NCI-H2029 treated with DMSO at 0.1 percent for 48 hours (cell line): ENCODE results near the gene CNIH1.
A peak's percentile ranks its signal among the peaks of the same experiment; 100 is the strongest.

Experiments
- DNase-seq: peaks from one replicate; lab custom pipeline; 2025; lab: John Stamatoyannopoulos, UW

CNIH1 gene

DNA sequence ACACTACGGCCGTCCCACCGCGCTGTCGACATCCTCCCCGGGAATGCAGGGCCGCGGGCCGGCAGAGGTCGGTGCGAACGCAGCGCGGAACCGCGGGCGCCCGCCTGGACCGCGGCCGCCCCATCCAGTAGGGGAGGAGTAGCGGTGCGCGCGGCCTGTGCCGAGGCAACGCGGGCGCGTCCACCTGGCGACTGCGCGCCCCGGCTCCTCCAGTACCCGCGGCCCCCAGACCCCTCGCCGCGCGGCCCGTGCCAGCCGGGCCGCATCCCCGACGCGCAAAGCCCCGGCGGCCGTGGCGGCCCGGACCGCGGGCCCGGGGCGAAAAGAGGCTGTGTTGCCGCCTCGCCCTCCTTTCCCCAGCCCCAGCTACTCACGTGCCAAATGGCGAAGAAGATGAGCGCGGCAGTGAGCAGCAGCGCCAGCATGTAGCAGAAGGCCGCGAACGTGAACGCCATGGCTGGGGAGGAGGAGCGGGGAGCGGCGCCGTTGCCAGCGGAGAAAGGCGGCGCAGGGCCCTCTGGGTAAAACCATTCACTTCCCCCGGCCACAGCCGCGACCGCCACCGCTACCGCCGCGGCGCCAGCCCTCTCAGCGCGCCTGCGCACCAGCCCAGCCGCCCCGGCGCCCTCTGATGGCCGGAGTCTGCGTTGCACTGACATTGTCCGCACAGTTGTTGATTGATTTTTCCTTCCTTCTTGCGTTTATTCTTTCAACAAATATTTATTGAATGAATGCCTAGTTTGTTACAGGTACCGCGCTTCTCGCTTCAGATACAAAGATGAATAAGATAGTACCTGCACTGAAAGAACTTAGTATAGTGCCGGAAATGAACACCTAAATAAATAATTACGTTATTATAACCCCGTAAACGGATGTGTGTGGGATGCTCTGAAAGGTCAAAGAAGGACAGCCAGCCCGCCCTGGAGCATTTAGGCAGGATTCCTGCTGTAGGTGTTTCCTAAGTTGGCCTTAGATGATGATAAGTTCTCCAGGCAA lies at the start of gene CNIH1:
TSS of gene CNIH1 (minus strand) at position 502 of the 996 bp plus-strand sequence. CDS start at position 455, 47 bp downstream.
- peak; percentile 89 for DNase-seq

DNA sequence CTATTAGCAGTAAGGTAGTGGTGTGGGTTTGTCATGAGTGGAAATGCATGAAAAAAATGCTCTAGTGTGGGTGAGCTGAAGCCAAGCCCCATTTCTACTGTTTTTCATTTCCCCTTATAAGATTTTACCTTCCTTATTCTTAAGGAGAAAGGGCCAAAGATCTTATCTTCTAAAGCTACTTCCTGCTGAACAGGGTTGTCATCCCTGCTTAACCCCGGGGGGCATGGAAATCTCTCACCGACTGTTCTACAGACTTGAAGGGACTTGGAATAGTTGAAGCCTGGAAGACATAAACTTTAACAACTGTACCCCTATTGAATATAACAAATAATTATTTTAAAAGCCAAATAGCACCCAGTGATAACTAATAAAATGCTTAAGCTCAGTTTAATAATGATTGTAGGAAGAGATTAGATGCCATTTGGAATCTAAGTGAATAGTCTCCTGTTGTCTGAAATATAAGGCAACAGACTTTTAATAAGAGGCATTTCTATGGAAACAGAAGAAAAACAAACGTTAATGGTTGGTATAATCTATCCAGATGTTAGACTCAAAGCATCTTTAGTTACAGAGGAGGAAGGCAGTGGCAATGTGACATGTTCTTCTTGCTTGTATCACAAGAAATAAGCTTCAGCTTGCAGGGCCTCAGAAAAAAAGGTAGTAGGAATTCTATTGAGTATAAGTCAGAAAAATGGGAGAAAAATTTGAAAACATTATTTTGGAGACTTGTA lies 49.4 kb upstream of the CNIH1 start:
- DNase-seq = no peak

DNA sequence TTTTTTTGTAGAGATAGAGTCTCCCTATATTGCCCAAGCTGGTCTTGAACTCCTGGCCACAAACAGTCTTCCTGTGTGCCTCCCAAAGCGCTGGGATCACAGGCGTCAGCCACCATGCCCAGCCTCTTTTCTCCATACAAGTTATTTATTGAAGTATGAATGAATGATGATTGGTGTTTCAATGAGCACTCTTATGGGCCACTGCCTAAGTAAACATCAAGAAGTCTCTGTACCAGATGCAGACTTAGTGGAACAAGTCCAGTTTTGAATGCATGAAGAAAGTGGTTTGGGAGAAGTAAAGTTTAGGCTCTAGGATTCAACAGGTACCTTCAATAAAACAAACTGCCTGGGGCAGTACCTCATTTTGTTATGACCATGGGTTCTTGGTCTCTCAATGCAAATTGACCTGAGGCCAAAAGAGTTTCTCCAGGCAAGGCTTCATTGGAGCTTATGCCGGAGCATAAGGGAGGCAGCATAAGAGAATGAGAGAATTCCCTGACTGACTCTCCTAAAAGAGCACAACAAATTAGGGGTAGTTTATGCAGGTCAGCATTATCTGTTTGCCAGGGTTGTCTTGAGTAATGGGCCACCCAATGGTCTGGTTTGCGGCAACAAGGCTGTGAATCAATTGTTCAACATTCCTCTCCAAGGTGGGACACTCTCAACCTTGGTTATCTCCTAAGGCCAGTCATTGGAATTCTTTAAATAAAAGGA lies 48.7 kb upstream of the CNIH1 start:
- no peak for DNase-seq

DNA sequence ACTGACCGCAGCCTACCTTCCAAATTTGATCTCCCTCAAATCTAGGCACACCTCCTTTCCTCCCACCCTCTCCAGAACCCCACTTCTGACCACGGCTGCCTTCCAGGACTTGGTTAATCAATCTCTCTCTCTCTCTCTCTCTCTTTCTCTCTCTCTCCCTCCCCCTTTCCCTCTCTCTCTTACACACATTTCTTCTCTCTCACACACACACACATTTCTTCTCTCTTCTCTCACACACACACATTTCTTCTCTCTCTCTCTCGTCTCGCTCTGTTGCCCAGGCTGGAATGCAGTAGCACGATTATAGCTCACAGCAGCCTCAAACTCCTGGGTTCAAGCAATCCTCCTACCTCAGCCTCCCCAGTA lies 48.1 kb upstream of the CNIH1 start:
- DNase-seq = no peak

DNA sequence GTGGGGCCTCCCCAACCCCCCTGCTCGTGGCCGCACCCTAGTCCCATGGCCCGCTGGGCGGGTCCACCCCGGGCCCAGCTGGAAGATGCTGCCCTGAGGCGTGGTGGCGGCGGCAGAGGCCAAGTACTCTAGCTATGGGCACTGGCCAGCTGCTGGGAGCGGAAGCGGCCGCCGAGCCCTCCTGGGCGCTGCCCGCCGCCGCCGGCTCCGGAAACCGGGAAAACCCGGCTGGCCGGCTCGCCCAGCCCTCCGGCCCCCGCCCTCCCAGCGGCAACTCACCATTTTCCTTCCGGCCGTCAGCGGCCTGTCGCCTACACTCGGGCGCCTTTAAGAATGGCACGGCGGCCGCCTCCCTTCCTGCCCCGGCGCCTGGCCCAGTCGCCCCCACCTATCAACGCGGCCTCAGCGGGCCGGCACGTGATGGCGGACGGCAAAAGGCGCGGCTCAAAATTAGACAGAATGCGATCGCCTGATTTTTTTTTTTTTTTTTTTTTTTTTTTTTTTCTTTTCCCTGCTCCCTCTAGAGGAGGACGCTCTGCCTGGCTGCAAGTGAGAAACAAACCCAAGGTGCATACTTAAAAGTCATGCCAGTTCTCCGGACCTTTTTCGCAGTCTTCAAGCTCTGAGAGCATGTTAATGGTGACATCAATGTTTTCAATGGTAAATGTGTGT lies 47.6 kb upstream of the CNIH1 start, which contains the start of gene GMFB:
TSS of gene GMFB (minus strand) at position 335 of the 672 bp plus-strand sequence. CDS start at position 282, 53 bp downstream.
- peak; percentile 73 for DNase-seq

DNA sequence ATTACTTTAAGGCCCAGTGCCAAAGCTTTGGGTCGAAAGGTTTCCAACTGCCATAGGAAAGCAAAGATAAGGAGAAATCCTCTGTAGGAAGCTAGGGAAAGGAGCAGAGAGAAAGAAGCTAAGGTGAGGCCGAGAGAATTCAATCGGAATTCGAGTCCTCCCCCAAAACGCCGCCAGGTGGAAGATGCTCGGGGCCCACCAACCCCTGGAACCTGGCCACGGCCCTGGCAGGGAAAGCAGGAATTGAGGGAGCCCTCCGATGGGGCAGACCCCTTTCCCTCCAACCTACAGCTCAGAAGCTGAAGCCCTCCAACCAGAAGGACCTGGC lies 47.1 kb upstream of the CNIH1 start:
- no peak for DNase-seq

DNA sequence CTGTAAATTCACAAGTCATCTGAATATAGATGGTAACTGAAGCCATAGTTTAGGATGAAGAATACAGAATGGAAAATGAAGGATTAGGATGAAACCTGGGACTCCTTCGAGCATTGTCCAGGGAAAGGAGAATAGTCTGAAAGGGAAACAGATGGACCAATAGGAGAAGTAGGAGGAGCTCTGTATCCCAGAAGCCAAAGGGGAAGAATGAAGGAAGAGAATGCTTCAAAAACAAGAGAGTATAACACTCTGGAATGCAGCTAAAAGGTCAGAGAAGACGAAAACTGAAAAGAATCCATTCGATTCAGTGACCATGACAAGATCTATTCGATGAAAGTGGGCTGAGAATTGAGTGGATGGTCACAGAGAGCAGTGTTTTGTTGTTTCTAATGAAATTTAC lies 46.6 kb upstream of the CNIH1 start:
- DNase-seq = no peak

DNA sequence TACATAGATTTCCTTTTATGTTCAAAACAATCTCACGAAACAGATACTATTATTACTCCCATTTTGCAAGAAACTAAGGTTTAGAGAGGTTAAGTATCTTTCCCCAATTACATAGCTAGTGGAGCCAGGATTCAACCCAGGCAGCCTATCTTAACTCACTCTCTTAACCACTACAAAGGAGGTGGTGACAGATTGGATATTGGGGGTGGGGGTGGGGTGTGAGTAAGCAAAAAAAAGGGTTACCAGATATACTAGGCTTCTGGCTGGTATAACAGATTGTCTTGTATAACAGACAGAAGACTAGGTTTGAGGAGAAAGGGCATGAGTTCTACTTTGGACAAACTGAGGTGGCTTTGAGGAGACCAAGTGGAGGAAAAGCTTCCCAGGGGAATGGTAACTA lies 45.5 kb upstream of the CNIH1 start:
- no peak for DNase-seq

DNA sequence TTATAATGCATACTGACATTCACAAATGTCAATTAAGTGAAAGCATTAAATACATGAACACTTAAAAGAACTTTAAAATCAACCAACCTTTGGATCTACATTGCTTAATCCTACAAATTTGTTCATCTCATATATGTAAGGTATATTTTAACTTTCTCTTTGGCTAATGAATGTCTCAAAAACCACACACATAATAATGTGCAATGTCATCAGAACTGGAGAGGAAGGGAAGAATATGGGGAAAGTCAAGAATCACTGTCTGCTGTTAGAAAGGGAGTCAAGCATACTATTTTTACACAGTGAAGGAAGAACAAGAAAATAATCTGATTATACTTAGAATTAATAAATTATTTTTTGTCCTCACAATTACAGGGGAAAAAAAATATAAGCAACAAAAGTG lies 42.7 kb upstream of the CNIH1 start:
- no peak for DNase-seq

DNA sequence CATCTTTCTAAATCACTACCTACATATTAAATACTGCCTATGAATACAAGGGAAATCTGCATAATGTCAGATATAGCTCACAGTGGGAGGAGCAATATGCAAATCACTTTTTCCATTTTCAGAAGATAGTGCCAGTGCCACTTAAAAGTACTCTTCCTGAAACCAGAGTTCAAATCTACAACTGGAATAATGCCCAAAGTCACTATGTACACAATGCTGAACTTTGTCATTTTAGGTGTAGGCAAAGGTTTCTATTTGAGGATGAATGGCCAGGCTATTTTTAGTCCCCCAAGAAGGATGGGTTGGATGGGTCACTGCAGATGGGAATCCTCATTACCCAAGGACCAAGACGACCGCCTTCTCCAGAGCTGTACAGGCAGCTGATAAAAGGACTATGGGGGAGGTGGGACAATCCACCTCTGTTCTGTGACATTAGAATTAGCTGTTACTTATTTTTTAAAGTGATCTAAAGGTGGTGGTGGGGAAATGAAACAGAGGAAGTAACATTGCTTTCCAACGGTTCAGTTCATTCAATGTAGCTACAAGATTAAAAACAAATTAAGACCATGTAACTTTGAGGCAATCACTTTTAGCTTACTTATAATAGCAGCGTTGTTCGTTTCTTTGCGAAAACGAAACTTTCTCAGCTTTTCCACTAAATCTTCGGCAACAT lies 42.0 kb upstream of the CNIH1 start:
- DNase-seq = no peak

DNA sequence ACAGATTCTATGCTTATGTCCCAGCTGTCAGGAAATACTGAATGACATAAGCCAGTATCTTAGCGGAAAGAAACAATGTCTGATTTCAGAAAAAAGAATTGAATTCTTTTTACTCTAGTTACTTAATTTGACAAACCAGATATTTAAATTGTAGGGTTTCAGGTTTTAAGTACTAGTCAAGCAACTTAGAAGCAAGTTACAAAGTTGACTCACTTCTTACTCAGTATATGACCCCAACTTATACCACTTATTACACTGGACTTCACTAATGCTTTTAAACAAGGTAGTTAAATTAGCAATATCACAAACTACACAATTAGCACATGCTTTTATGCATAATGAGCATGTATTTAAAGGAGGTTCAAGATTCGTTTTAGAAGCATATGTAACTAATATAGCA lies 40.5 kb upstream of the CNIH1 start:
- DNase-seq = no peak

DNA sequence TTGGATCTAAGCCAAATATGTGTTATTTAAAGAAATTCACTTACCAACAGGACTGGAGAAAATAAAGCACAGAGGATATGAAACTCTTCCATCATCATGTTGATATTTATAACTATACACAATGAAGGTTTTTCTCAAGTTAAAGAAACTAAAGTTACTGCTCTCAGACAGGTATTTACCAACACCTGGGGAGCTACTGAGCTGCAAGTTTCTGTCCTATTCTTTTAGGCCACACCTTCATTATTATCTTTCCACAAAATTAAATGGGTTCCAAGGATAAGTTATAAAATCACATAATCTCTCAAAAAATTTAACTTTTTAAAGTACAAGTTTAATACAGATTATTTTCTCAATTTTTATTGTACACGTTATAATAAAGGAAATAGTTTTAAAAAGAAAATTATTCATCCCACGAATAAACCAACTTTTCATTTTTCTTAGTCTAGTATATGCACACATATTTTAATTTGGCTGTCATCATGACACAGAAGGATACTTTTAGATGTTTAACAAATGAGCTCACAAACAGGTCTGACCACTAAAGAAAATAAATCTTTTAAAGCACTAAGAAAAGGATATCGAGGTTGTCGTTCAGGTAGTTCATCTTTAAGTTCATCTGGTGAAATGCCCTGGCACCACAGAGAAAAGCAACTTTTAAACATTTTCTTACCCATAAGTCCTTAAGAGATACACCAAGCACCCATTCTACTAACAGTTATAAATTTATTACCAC lies 39.8 kb upstream of the CNIH1 start:
- DNase-seq = no peak

DNA sequence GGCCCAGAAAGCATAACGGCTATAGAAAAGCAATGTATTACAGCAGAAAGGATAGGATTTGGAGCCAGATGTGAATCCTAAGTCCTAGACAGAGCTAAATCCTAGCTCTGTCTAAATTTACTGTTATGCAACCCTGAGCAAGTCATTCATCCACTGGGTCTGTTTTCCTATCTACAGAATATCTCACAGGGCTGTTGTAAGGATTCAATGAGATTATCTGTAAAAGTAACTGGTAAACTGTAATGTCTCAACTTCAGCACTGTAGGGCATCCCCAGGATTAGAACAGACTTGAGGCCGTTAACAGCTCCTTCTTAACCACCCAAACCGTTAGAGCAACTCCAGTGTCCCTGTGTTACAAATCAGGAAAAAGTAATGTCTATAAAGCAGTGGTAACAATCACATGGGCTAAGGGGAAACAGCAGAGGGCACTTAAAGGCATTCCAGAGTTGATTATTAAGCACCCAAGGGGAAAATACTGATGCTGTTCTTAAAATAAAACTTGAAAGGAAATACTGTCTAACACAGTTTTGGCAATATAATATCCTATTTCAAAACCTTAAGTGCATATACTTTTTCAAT lies 37.6 kb upstream of the CNIH1 start:
- DNase-seq = no peak

DNA sequence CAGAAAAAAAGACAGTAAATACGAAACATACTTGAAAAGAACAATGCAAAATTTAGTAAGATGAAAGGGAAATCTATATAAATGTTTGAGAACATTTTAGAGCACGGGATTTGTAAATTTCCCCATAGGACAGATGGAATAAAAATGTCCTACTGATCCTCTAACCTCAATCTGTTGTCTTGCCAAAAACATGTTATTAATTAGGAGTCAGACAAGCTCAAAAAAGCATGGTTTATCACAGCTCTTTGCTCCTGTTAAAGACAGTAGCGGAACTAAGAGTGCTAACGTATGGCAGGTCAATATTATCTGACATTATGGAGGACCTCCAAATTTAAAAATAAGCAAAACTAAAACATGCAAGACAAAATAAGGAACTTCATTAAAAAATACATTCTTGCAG lies 34.7 kb upstream of the CNIH1 start:
- DNase-seq = no peak

DNA sequence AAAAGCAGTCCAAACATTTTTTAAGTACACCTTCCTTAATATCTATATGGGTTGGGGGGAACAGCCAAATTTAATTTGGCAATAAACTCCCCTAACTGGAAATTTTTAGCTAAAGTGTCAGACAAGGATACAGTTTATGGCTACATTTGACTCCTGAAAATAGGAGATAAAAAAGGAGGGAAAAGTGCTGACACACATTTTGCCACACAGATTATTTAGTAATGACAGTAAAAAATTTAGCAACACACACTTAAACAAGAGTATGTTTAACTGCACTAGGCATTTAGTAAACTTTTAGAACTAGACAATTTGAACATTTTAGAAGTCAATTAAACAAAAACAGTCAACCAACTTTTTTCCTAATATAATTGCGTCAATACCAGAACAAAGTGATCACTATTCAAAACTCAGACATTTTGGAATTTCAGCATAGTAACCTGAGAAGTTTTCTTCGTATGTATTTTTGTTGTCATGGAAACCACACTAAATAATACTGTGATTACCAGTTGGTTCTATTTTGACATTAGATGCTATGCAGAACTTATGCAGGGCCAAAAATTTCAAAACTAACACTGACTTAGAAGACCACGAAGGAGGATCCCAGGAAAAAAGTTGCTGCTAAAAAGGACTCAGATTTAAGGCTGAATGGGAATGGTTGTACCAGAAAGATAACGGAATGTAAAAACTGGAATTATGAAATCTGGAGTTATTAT lies 34.2 kb upstream of the CNIH1 start:
- no peak for DNase-seq

DNA sequence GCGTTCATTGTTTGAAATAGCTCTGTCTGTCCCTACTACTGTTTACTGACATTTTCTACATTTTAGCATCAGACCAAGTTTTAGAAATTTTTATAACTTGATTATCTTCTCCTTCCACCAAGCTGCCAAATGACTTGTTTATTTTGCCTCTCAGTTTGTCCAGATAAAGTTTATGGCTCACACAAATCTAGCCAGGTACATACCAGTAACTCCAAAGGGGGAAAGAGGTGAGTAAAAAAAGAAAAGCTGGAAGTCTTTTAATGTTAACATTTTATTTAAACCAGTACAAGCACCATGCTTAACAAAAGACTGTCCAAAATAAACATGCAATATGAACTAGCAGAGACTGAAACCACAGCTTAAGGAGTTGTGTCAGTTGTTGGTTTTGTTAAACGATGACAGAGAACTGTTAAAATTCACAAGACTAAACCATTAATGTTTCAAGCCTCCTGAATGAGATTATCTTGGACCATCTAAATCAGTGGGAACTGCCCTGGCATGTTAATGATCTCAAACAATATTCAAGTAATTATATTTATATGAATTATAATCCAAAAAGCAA lies 33.1 kb upstream of the CNIH1 start:
- DNase-seq = no peak

DNA sequence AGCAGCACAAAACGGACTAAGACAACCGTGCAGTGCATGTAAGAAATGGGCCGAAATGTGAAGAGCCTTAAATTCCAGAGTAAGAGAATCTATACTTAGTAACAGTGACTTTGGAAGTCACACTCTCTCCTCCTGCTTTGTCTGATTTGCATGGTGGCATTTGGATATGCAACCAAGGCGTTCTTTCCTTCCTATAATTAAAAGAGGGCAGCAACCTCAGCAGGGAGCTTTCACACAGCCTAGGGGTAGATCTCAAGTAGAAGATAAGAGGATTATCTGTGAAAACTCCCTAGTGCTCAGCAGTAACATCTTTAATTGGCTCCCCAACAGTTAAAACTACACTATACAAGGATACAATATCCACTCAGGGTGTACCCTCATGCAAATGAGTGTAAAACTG lies 31.1 kb upstream of the CNIH1 start:
- DNase-seq = no peak

DNA sequence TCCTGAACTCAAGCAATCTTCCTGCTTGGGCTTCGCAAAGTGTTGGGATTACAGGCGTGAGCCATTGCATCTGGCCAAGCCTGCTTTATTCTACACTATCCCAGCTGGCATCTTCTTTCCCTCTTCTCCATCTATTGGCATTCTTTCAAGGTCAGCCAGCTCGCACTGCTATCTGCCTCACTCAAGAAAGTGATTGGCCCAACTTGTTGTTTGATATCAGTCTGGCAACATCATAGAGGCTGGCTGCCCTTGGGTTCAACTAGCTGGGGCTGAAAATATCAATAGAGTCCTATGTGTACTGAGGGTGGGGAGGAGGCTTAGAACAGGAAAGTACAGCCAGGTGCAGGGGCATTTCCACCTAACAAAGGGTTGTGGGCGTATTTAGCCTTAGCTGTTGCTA lies 30.5 kb upstream of the CNIH1 start:
- DNase-seq = no peak

DNA sequence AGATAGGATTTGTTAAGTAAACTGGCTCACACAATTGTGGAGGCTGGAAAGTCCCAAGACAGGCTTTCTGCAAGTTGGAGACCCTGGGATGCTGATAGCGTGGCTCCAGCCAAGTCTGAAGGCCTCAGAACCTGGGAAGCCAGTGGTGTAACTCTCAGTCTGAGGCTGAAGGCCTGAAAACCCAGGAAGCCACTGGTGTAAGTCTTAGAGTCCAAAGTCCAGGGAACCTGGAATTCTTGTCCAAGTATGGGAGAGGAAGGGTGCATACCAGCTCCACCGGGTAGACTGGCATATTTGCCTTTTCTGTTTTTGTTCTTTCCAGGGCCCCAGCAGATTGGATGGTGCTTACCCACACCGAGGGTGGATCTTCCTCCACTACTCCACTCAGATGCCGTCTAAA lies 29.5 kb upstream of the CNIH1 start:
- DNase-seq = no peak
